ENCODE results near the gene MRC2. TPM values are rescaled to one million over a fixed set of nuclear protein-coding genes. Genes with fewer than 3 reads are reported as not detected.
A peak's percentile ranks its signal among the peaks of the same experiment; 100 is the strongest.

The MRC2 gene
- total RNA-seq, 3 donors from 2014 or later (not counting 1 experiment from before 2014, with no cell fraction given), result 0.23 to 0.54 (median 0.50) TPM

DNA sequence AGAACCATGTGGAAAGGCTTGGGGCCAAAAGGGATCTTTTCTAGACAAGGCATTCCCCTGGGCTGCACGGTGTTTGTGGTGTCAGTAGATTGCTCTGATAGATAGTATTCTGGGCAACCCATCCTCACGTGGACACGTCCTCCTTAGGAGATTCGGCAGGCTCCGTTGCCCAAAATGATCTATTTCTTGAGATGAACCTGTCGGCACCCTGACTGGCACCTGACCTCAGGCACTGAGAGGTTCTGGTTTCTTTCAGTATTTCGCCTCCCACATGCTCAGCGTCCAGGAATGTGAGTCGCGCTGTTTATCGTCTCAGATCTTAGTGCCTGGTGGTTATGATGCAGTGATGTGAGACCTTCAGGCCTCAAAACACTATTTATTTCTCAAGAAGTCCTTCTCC is 91.0 kb downstream of the MRC2 start:
- H3K4me3 Mint-ChIP-seq, result no peak overlapping the region
- H3K36me3 Mint-ChIP-seq, result no peaks in the 10 kb centered on the region
- H3K9me3 Mint-ChIP-seq, result no peaks in the 10 kb centered on the region
- Histone ChIP-seq H3K36me3 (ENCODE audit: control insufficient read depth, insufficient read depth, low read length) (no peaks in the 10 kb centered on the region), H3K4me3 (ENCODE audit: low read length) (no peak overlapping the region), H3K4me1 (ENCODE audit: control insufficient read depth, insufficient read depth, low read length) (peaks cover 17% of the 10 kb centered on the region), H3K27ac (ENCODE audit: low read length) (no peak overlapping the region), H3K27me3 (ENCODE audit: control insufficient read depth, insufficient read depth, low read length) (no peaks in the 10 kb centered on the region), H3K9me3 (ENCODE audit: control insufficient read depth, insufficient read depth, low read length) (no peaks in the 10 kb centered on the region)
- WGBS (ENCODE audit: insufficient coverage), result 53% methylated on average over 11 of the region's 11 CpGs
- no peak for DNase-seq
- H3K27me3 Mint-ChIP-seq (ENCODE audit: low read depth in 2 of 2), result no peaks in the 10 kb centered on the region
- TF ChIP-seq, protein P1, sequence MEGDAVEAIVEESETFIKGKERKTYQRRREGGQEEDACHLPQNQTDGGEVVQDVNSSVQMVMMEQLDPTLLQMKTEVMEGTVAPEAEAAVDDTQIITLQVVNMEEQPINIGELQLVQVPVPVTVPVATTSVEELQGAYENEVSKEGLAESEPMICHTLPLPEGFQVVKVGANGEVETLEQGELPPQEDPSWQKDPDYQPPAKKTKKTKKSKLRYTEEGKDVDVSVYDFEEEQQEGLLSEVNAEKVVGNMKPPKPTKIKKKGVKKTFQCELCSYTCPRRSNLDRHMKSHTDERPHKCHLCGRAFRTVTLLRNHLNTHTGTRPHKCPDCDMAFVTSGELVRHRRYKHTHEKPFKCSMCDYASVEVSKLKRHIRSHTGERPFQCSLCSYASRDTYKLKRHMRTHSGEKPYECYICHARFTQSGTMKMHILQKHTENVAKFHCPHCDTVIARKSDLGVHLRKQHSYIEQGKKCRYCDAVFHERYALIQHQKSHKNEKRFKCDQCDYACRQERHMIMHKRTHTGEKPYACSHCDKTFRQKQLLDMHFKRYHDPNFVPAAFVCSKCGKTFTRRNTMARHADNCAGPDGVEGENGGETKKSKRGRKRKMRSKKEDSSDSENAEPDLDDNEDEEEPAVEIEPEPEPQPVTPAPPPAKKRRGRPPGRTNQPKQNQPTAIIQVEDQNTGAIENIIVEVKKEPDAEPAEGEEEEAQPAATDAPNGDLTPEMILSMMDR (IDR thresholded peaks at IDR 0.05), result no peak
- intact Hi-C loops (cut with micrococcal nuclease), result no loop called here
- H3K4me1 Mint-ChIP-seq, result peaks cover 32 to 36% of the 10 kb centered on the region in 2 donors
- peak overlapping the region; percentile 1 to 34 for H3K27ac Mint-ChIP-seq
- peak in 2 of 3 donors; percentile 35 to 43 for ATAC-seq

DNA sequence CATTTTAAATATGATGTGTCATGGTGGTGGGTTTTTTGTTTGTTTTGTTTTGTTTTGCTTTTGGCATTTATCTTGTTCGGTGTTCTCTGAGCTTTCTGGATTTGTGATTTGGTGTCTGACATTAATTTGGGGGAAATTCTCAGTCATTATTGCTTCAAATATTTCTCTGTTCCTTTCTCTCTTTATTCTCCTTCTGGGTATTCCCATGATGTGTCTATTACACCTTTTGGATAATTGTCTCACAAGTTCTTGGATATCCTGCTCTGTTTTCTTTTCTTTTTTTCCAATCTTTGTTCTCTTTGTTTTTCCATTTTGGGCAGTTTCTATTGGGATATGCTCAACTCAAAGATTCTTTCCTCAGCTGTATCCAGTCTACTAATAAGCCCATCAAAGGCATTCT is 92.1 kb downstream of the MRC2 start:
- 80% methylated on average over 1 of the region's 1 CpG for WGBS (ENCODE audit: insufficient coverage)
- intact Hi-C loops (cut with micrococcal nuclease), result no loop called here

DNA sequence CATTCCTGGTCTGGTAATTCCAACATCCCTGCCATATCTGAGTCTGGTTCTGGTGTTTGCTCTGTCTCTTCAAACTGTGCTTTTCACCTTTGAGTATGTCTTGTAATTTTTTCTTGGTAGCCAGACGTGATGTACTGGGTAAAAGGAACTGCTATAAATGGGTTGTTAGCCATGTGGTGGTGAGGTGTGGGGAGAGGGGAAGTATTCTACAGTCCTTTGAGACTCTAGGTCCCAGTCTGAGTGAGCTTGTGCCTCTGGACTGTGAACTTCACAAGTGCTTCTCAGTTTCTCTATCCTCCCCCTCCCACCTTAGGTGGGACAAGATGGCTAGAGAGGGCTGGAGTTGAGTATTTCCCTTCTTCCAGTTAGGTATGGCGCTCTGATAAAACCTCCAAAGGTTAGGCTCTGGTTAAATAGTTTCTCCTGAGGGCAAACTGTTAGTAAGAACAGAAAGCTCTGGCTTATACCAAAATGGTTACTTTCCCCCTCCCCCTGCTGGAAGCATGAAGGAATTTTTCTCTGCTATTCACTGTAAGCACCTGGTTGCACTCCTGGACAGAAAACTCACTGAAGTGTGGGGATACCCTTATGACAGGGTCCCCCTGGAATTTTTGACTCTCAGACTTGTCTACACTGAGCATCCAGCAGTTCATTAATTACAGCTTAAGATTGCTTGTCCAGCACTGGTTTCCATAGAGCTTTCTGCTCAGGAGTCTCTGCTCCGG is 92.8 kb downstream of the MRC2 start:
- intact Hi-C loops (cut with micrococcal nuclease), result no loop called here
- Mint-ChIP-seq H3K36me3 (no peaks in the 10 kb centered on the region), H3K9me3 (no peaks in the 10 kb centered on the region), H3K27me3 (ENCODE audit: low read depth in 2 of 2) (no peaks in the 10 kb centered on the region), H3K27ac (peak overlapping the region; percentile 7 to 61), H3K4me3 (no peak overlapping the region), H3K4me1 (peaks cover 50 to 54% of the 10 kb centered on the region in 2 donors)
- TF ChIP-seq, protein P1 (IDR thresholded peaks at IDR 0.05), result no peak
- WGBS (ENCODE audit: insufficient coverage), result 18% methylated on average over 1 of the region's 3 CpGs
- Histone ChIP-seq H3K9me3 (ENCODE audit: control insufficient read depth, insufficient read depth, low read length) (no peaks in the 10 kb centered on the region), H3K4me3 (ENCODE audit: low read length) (no peak overlapping the region), H3K27ac (ENCODE audit: low read length) (no peak overlapping the region), H3K27me3 (ENCODE audit: control insufficient read depth, insufficient read depth, low read length) (no peaks in the 10 kb centered on the region), H3K36me3 (ENCODE audit: control insufficient read depth, insufficient read depth, low read length) (no peaks in the 10 kb centered on the region), H3K4me1 (ENCODE audit: control insufficient read depth, insufficient read depth, low read length) (peaks cover 34% of the 10 kb centered on the region)
- peak in 1 of 3 donors; percentile 21 for ATAC-seq
- DNase-seq, result peak in 1 of 2 donors; percentile 45

More for the DNA sequence above, 92.1 kb downstream of the MRC2 start:
- no peak for ATAC-seq
- Histone ChIP-seq H3K4me1 (ENCODE audit: control insufficient read depth, insufficient read depth, low read length) (peaks cover 27% of the 10 kb centered on the region), H3K4me3 (ENCODE audit: low read length) (no peak overlapping the region), H3K27me3 (ENCODE audit: control insufficient read depth, insufficient read depth, low read length) (no peaks in the 10 kb centered on the region), H3K27ac (ENCODE audit: low read length) (no peak overlapping the region), H3K36me3 (ENCODE audit: control insufficient read depth, insufficient read depth, low read length) (no peaks in the 10 kb centered on the region), H3K9me3 (ENCODE audit: control insufficient read depth, insufficient read depth, low read length) (no peaks in the 10 kb centered on the region)
- Mint-ChIP-seq H3K36me3 (no peaks in the 10 kb centered on the region), H3K27me3 (ENCODE audit: low read depth in 2 of 2) (no peaks in the 10 kb centered on the region), H3K4me1 (peaks cover 43 to 47% of the 10 kb centered on the region in 2 donors), H3K9me3 (no peaks in the 10 kb centered on the region), H3K4me3 (no peak overlapping the region), H3K27ac (peak overlapping the region; percentile 7 to 61)
- TF ChIP-seq, protein P1 (IDR thresholded peaks at IDR 0.05), result no peak
- DNase-seq, result no peak

Measured in natural killer cell (primary cell).